GM18951 (cell line): Measurements from ENCODE around the gene DPH7.
A peak's percentile ranks its signal among the peaks of the same experiment; 100 is the strongest.
"Not testable (repeated sequence)": the region's sequence is repeated elsewhere in the genome, so short reads cannot be mapped to it uniquely, and the experiment has no call there.

Source experiments
- POLR2A ChIP-seq: IDR thresholded peaks from 4 replicates; pipeline ENCODE4 v1.6.1; 2011; ENCODE audit warnings: mild to moderate bottlenecking; ENCODE audit not compliant: insufficient read length, insufficient read depth; ENCODE audit errors: extremely low read depth
- in situ Hi-C: fragments of 300-500 bp; cut with MboI; formaldehyde crosslinking; loops from one replicate; pipeline ENCODE4 v1.12.0; 2022; ENCODE audit warnings: low sequenced_read_pairs, mixed read lengths, inconsistent platforms; ENCODE audit not compliant: unreplicated experiment

Gene DPH7

DNA sequence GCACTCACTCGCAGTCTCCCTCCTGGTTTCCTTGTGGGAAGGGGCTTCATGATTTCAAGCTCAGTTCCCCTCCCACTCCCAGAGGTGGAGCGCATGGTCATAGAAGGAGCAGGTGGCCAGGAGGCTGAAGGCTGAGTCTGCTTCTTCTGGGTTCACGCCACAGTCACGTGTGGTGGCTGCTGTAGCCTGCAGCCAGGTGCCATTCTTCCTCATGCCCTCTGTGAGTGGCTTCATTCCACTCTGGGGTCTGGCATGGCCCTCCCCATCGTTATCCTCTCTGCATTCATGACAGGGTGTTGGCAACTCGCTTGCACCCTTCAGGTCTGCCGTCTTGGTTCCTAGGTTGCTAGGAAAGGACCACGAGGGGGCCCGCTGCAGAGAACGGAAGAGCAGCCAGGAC lies 23.5 kb downstream of the DPH7 start:
- TF ChIP-seq POLR2A = no peak
- in situ Hi-C loops = no loop called here

GRCh38 chr9:137554349-137554748 lies 24.4 kb downstream of the DPH7 start:
- TF ChIP-seq POLR2A = no peak
- in situ Hi-C loops = no loop called here

GRCh38 chr9:137553654-137554053 lies 25.1 kb downstream of the DPH7 start:
- in situ Hi-C loops = not testable (repeated sequence)

GRCh38 chr9:137552022-137552768 lies 26.5 kb downstream of the DPH7 start:
- in situ Hi-C loops = no loop called here
- no peak for TF ChIP-seq POLR2A

DNA sequence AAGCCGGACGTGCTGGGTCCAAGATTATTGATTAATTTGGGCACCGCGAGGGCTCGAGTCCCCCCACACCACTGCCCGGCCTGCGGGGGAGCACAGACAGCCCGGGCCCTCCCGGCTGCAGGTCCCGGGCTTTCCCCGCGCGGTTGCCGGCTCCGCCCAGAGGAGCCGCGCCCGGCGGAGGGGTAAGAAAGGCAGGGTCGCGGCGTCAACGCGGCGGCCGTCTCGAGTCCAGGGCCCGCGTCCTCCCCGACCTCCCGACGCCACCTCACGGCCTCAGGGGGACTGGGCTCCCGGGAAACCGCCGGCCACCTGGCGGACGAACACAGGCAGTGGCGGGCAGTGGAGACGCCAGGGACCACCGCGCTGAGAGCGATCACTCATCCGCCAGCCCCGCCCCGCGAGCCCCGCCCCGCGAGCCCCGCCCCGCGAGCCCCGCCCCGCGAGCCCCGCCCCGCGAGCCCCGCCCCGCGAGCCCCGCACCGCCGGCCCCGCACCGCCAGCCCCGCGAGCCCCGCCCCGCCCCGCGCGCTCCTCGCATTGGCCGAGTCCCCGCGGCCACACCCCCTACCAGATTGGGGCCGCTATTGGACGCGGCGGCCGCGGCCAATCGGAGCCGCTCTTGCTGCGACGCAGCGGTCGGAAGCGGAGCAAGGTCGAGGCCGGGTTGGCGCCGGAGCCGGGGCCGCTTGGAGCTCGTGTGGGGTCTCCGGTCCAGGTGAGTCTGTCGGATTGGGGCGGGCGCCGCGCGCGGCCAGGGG lies 27.3 kb downstream of the DPH7 start, which contains the start of gene MRPL41:
TSS of gene MRPL41 (plus strand) at position 616 of the 758 bp plus-strand sequence. CDS start 203 bp downstream, outside the sequence.
- in situ Hi-C loops = no loop called here
- peak; percentile 92 for TF ChIP-seq POLR2A

- in situ Hi-C loops = not testable (repeated sequence)
These were observed 27.8 kb downstream of the DPH7 start for GRCh38 chr9:137550958-137551263.

GRCh38 chr9:137550231-137550621 lies 28.5 kb downstream of the DPH7 start, which contains the start of gene PNPLA7:
Gene PNPLA7, minus strand, starts transcription at chr9:137550402. Its CDS starts 205 bp downstream, at chr9:137550197.
- no peak for TF ChIP-seq POLR2A
- in situ Hi-C loops = no loop called here

- in situ Hi-C loops = no loop called here
- TF ChIP-seq POLR2A = no peak
These were observed 30.8 kb downstream of the DPH7 start for GRCh38 chr9:137547687-137548543.

DNA sequence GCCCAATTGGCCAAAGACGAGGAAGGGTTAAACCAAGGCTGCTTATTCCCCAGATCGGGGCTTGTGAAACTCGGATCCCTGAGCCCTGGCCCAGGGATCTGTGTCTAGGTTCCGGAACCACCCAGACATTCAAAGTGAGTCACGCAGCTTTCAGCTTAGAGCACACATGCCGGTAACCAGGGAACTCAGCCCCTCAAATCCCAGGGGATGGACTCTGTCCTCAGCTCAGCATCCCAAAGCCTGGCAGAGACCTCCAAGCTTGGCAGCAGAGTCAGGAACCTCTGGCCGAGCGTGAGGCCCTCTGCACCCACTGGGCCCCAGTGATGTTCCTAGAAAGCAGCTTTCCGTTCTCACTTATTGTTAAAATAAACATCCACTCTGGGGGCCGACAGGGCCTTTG lies 33.6 kb downstream of the DPH7 start:
- in situ Hi-C loops = no loop called here
- TF ChIP-seq POLR2A = no peak

GRCh38 chr9:137544176-137544760 lies 34.5 kb downstream of the DPH7 start:
- in situ Hi-C loops = no loop called here
- TF ChIP-seq POLR2A = no peak

DNA sequence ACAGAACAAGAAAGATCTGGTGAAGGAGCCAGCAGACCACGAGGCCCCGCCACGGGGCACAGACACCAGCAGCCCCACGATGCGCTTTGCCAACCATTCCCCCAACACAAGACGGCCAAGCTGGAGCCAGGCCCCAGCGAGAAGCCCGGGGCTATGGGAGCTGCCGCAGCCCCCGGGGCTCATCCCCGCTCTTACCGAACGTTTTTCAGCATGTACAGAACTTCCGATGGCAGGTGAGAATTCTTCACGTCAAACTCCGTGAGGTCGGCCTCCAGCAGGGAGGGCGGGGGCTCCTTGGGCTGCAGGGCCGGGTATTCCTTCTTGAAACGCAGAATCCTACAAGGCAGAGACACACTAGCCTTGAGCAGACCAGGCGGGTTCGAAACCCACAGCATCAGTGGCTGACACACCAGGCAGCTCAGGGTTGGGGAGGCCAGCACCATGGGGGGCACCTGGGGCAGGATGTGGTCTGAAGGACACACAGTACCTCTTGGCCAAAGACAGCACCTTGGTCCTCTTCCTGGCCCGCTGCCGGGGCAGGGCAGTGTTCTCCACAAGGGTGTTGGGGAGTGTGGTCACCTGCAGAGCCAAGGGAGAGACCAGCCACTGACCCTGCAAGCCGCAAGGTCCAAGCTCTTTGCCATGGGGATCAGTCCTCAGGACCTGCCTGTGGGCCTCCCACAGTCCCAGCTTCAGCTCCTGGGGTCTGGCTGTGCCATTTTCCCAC lies 35.3 kb downstream of the DPH7 start:
- in situ Hi-C loops = no loop called here

DNA sequence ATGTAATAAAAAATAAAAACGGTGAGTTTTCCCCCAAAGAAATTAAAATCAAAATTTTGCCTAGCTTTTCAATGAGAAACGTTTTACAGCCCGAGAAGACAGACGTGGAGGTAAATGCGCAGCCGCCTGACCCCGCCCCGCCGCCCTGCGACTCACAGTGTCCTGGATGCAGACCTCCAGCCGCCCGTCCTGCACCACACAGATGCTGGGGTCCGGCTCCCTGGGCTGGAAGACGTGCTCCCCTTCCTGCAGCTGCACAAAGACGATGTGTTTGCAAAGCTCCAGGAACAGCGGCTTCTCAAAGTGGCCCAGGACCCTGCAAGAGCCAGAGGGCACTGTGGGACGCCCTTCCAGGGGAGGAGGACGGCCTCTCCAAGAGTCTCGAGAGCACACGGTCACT lies 36.2 kb downstream of the DPH7 start:
- in situ Hi-C loops = no loop called here
- no peak for TF ChIP-seq POLR2A

More for the DNA sequence above, 35.3 kb downstream of the DPH7 start:
- no peak for TF ChIP-seq POLR2A
